GM12878 (cell line): ENCODE data around the gene ZPBP2. TPM values are rescaled to one million over a fixed set of nuclear protein-coding genes. Genes with fewer than 3 reads are reported as not detected.
A peak's percentile ranks its signal among the peaks of the same experiment; 100 is the strongest.

Source experiments
- ATF7 ChIP-seq: fragments of 450-650 bp; IDR thresholded peaks from 2 replicates; pipeline ENCODE4 v1.6.1; 2016; ENCODE audit warnings: low read depth, mild to moderate bottlenecking
- BCL11A ChIP-seq: IDR thresholded peaks from 2 replicates; pipeline ENCODE4 v1.6.1; 2011; ENCODE audit warnings: low read depth, low read length
- CBX3 ChIP-seq: fragments of 200-600 bp; sonication (generic); IDR thresholded peaks from 2 replicates; pipeline ENCODE4 v1.6.1; 2016; ENCODE audit warnings: low read depth, borderline replicate concordance
- CBX5 ChIP-seq: sonication (generic); IDR thresholded peaks from 2 replicates; pipeline ENCODE4 v1.6.1; 2016; ENCODE audit warnings: low read depth, moderate library complexity, mild to moderate bottlenecking, inconsistent platforms
- CHD1 ChIP-seq: IDR thresholded peaks from 2 replicates; pipeline ENCODE4 v1.6.1; 2012; ENCODE audit warnings: low read depth, low read length, improper control_type of control experiment
- CTCF ChIP-seq, 3 experiments: IDR thresholded peaks in 2 of 3; conservative IDR thresholded peaks in 1 of 3; 2 replicates each; pipeline ENCODE4 v1.5.1; 2011; ENCODE audit warnings: low read depth in 3 of 3, low read length in 3 of 3, mild to moderate bottlenecking in 3 of 3, control low read depth in 2 of 3, moderate library complexity in 2 of 3, inconsistent platforms in 1 of 3, mixed read lengths in 1 of 3; ENCODE audit not compliant: control insufficient read depth in 2 of 3, insufficient read depth in 1 of 3; ENCODE audit errors: extremely low read depth in 1 of 3
- EGR1 ChIP-seq, 2 experiments: IDR thresholded peaks; 1 replicate in 1 of 2; 2 replicates in 1 of 2; pipeline ENCODE4 v1.6.1; 2011 to 2012; ENCODE audit warnings: low read depth in 2 of 2, low read length in 2 of 2, borderline replicate concordance in 1 of 2, mild to moderate bottlenecking in 1 of 2, moderate library complexity in 1 of 2
- FOXK2 ChIP-seq: fragments of 450-650 bp; IDR thresholded peaks from 2 replicates; pipeline ENCODE4 v1.6.1; 2017; ENCODE audit warnings: mild to moderate bottlenecking, moderate library complexity
- GABPA ChIP-seq: IDR thresholded peaks from 2 replicates; pipeline ENCODE4 v1.6.1; 2014; ENCODE audit warnings: antibody characterized with exemption, low read depth, mild to moderate bottlenecking, inconsistent platforms
- GATAD2B ChIP-seq: fragments of 450-650 bp; conservative IDR thresholded peaks from 2 replicates; pipeline ENCODE4 v1.6.1; 2017; ENCODE audit warnings: low read depth, mild to moderate bottlenecking, moderate library complexity
- IRF4 ChIP-seq: IDR thresholded peaks from 2 replicates; pipeline ENCODE4 v1.6.1; 2011; ENCODE audit warnings: low read depth, low read length
- JUNB ChIP-seq: IDR thresholded peaks from 2 replicates; pipeline ENCODE4 v1.6.1; 2016; ENCODE audit warnings: antibody characterized with exemption, mild to moderate bottlenecking
- JUND ChIP-seq: IDR thresholded peaks from 2 replicates; pipeline ENCODE4 v1.6.1; 2012; ENCODE audit warnings: low read depth, mild to moderate bottlenecking, low read length, improper control_type of control experiment, moderate library complexity
- KAT2A ChIP-seq: conservative IDR thresholded peaks from 2 replicates; pipeline ENCODE4 v1.6.1; 2011; ENCODE audit warnings: low read depth, low read length; ENCODE audit not compliant: control insufficient read depth
- MEF2B ChIP-seq: fragments of 450-650 bp; IDR thresholded peaks from 2 replicates; pipeline ENCODE4 v1.6.1; 2018; ENCODE audit warnings: mild to moderate bottlenecking, moderate library complexity; ENCODE audit not compliant: partially characterized antibody, poor library complexity, severe bottlenecking
- MTA2 ChIP-seq: fragments of 450-650 bp; IDR thresholded peaks from 2 replicates; pipeline ENCODE4 v1.6.1; 2016; ENCODE audit warnings: low read depth, mild to moderate bottlenecking, moderate library complexity
- MXI1 ChIP-seq: fragments of 150-350 bp; IDR thresholded peaks from 2 replicates; pipeline ENCODE4 v1.6.1; 2011; ENCODE audit warnings: low read depth, mild to moderate bottlenecking, inconsistent platforms, low read length, improper control_type of control experiment
- NRF1 ChIP-seq: conservative IDR thresholded peaks from 2 replicates; pipeline ENCODE4 v1.6.1; 2011; ENCODE audit warnings: mild to moderate bottlenecking, low read depth, low read length, improper control_type of control experiment
- RAD21 ChIP-seq: IDR thresholded peaks from 2 replicates; pipeline ENCODE4 v1.6.1; 2011; ENCODE audit warnings: mild to moderate bottlenecking, low read depth, low read length, moderate library complexity; ENCODE audit not compliant: insufficient read depth
- RAD51 ChIP-seq: fragments of 450-650 bp; IDR thresholded peaks from 2 replicates; pipeline ENCODE4 v1.6.1; 2016; ENCODE audit warnings: moderate library complexity, mild to moderate bottlenecking, inconsistent platforms
- RBBP5 ChIP-seq: fragments of 200-600 bp; sonication (generic); conservative IDR thresholded peaks from 2 replicates; pipeline ENCODE4 v1.6.1; 2016
- RELA ChIP-seq: fragments of 450-650 bp; IDR thresholded peaks from 2 replicates; pipeline ENCODE4 v1.8.0; 2014; ENCODE audit warnings: borderline replicate concordance; ENCODE audit not compliant: partially characterized antibody
- SP1 ChIP-seq: IDR thresholded peaks from one replicate; pipeline ENCODE4 v1.6.1; 2011; ENCODE audit warnings: low read depth, low read length
- TCF3 ChIP-seq: IDR thresholded peaks from 2 replicates; pipeline ENCODE4 v1.6.1; 2012; ENCODE audit warnings: low read depth, mild to moderate bottlenecking, low read length, borderline replicate concordance; ENCODE audit not compliant: insufficient read depth
- ZSCAN29 ChIP-seq: fragments of 450-650 bp; IDR thresholded peaks from 2 replicates; pipeline ENCODE4 v1.6.1; 2017; ENCODE audit warnings: mild to moderate bottlenecking, moderate library complexity
- polyA plus RNA-seq, 11 experiments: library from polyadenylated mRNA; depleted of rRNA in 4 of 11; unstranded in 6 of 11; stranded (reverse) in 5 of 11; fragments of >200 nt; fragmentation: Nextera tagmentation in 4 of 11; fragmentation: Illumina TruSeq in 1 of 11; extraction: Ambion mirVana in 4 of 11; extraction: Trizol in 1 of 11; gene quantifications; 1 replicate in 1 of 11; 2 replicates in 10 of 11; pipeline versions ENCODE4 v1.2.1 to v1.2.3, GENCODE V29; 2011 to 2016; ENCODE audit warnings: inconsistent platforms in 2 of 11, missing spikeins in 2 of 11, low read depth in 1 of 11
- total RNA-seq, 4 experiments: library from RNA; depleted of rRNA in 3 of 4; stranded (reverse); fragments of >200 nt in 3 of 4; fragmentation: Illumina TruSeq in 1 of 4; extraction: Trizol in 1 of 4; gene quantifications; 2 replicates each; pipeline versions ENCODE4 v1.2.1 to v1.2.3, GENCODE V29; 2013 to 2021
- TF ChIP-seq, protein P1 (sequence below): fragments of 450-650 bp; IDR thresholded peaks from 2 replicates; pipeline ENCODE4 v1.6.1; 2014; ENCODE audit warnings: mild to moderate bottlenecking
- TF ChIP-seq, protein P2 (sequence below): IDR thresholded peaks from 2 replicates; pipeline ENCODE4 v1.6.1; 2012; ENCODE audit warnings: low read length, inconsistent platforms

Gene ZPBP2
- total and polyA plus RNA-seq, 10 of the 15 experiments (the other 5 are each of a cell fraction or from before 2014, with no cell fraction given) = 0.33 to 1.0 (median 0.58) TPM

GRCh38 chr17:39923836-39924690 lies 56.1 kb downstream of the ZPBP2 start (continued):
- no peak for TF ChIP-seq TCF3
- TF ChIP-seq EGR1 (IDR thresholded peaks at IDR 0.05; ENCODE audit: borderline replicate concordance in 1 of 2, low read depth in 2 of 2, low read length in 2 of 2) = no peak
- no peak for TF ChIP-seq FOXK2
- 0 out of 2 replicates have a peak, but pooled peaks have one; percentile 2 for TF ChIP-seq RAD21
- no peak for TF ChIP-seq CHD1
- TF ChIP-seq KAT2A = no peak
- no peak for TF ChIP-seq GATAD2B
- no peak for TF ChIP-seq MTA2
- TF ChIP-seq RELA = no peak
- no peak for TF ChIP-seq GABPA
- TF ChIP-seq CTCF (IDR thresholded peaks at IDR 0.05 in 2 of 3, conservative IDR thresholded peaks at IDR 0.05 in 1 of 3; ENCODE audit: control insufficient read depth in 2 of 3, extremely low read depth in 1 of 3, insufficient read depth in 1 of 3, low read depth in 3 of 3, low read length in 3 of 3) = peak in 2 of 3 experiments; percentile 7 to 10; a peak in 1 of 6 replicates
- no peak for TF ChIP-seq CBX5
- no peak for TF ChIP-seq SP1
- no peak for TF ChIP-seq MXI1
- TF ChIP-seq IRF4 = no peak
- TF ChIP-seq JUNB = no peak
- TF ChIP-seq JUND = no peak
- TF ChIP-seq NRF1 = no peak
- TF ChIP-seq RBBP5 = no peak
- TF ChIP-seq BCL11A = no peak
- no peak for TF ChIP-seq ZSCAN29
- TF ChIP-seq ATF7 = no peak
- TF ChIP-seq, protein P1, sequence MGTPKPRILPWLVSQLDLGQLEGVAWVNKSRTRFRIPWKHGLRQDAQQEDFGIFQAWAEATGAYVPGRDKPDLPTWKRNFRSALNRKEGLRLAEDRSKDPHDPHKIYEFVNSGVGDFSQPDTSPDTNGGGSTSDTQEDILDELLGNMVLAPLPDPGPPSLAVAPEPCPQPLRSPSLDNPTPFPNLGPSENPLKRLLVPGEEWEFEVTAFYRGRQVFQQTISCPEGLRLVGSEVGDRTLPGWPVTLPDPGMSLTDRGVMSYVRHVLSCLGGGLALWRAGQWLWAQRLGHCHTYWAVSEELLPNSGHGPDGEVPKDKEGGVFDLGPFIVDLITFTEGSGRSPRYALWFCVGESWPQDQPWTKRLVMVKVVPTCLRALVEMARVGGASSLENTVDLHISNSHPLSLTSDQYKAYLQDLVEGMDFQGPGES = no peak
- no peak for TF ChIP-seq RAD51
- TF ChIP-seq CBX3 = no peak
- TF ChIP-seq MEF2B = peak; percentile 17
- TF ChIP-seq, protein P2, sequence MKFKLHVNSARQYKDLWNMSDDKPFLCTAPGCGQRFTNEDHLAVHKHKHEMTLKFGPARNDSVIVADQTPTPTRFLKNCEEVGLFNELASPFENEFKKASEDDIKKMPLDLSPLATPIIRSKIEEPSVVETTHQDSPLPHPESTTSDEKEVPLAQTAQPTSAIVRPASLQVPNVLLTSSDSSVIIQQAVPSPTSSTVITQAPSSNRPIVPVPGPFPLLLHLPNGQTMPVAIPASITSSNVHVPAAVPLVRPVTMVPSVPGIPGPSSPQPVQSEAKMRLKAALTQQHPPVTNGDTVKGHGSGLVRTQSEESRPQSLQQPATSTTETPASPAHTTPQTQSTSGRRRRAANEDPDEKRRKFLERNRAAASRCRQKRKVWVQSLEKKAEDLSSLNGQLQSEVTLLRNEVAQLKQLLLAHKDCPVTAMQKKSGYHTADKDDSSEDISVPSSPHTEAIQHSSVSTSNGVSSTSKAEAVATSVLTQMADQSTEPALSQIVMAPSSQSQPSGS = no peak
